ENCODE measurements around the gene TBXAS1. TPM values are rescaled to one million over a fixed set of nuclear protein-coding genes. Genes with fewer than 3 reads are reported as not detected.

TBXAS1 gene
- total and polyA plus RNA-seq, 5 experiments from 2014 or later = 0.41 to 2.7 (median 1.1) TPM

GRCh38 chr7:139884441-139884840 is 55.4 kb downstream of the TBXAS1 start:
- Mint-ChIP-seq H3K4me1 (peaks cover 0 to 54% (median 4%) of the 10 kb centered on the region in 4 donors), H3K27ac (no peak overlapping the region), H3K36me3 (peaks cover 0 to 10% (median 7%) of the 10 kb centered on the region in 3 donors), H3K4me3 (no peak overlapping the region), H3K9me3 (peaks cover 0 to 9% (median 0%) of the 10 kb centered on the region in 9 donors), H3K27me3 (peaks cover 0 to 13% (median 6%) of the 10 kb centered on the region in 5 donors)
- ATAC-seq (no peak), DNase-seq (no peak)
- POLR2A ChIA-PET = no interaction called here

- DNase-seq (no peak), ATAC-seq (no peak)
- no peak overlapping the region for H3K4me3 Mint-ChIP-seq
- POLR2A ChIA-PET = no interaction called here
- H3K27me3 Mint-ChIP-seq = peaks cover 0 to 9% (median 4%) of the 10 kb centered on the region in 5 donors
- H3K4me1 Mint-ChIP-seq = peaks cover 0 to 54% (median 4%) of the 10 kb centered on the region in 4 donors
- H3K27ac Mint-ChIP-seq = no peak overlapping the region
- H3K9me3 Mint-ChIP-seq = peaks cover 0 to 9% (median 0%) of the 10 kb centered on the region in 9 donors
- peaks cover 0 to 10% (median 7%) of the 10 kb centered on the region in 3 donors for H3K36me3 Mint-ChIP-seq
These were observed 56.4 kb downstream of the TBXAS1 start for GRCh38 chr7:139885511-139885910.

- DNase-seq = no peak
- POLR2A ChIA-PET = interaction anchor here (0.6 kb wide), 2 partner anchors 38 to 1355 kb away, joined by 3 read pairs; no protein-coding TSS in a partner anchor
- peak overlapping the region in 1 of 10 donors; percentile 49 for H3K27ac Mint-ChIP-seq
- peaks cover 0 to 9% (median 0%) of the 10 kb centered on the region in 9 donors for H3K9me3 Mint-ChIP-seq
- H3K4me1 Mint-ChIP-seq = peaks cover 0 to 54% (median 4%) of the 10 kb centered on the region in 4 donors
- peaks cover 0 to 10% (median 7%) of the 10 kb centered on the region in 3 donors for H3K36me3 Mint-ChIP-seq
- no peak for ATAC-seq
- H3K27me3 Mint-ChIP-seq = peaks cover 0 to 9% (median 4%) of the 10 kb centered on the region in 5 donors
- H3K4me3 Mint-ChIP-seq = no peak overlapping the region
These were observed 57.1 kb downstream of the TBXAS1 start for GRCh38 chr7:139886206-139886605.

GRCh38 chr7:139886899-139887298 is 57.8 kb downstream of the TBXAS1 start:
- Mint-ChIP-seq H3K4me3 (no peak overlapping the region), H3K27ac (no peak overlapping the region), H3K4me1 (peaks cover 0 to 48% (median 4%) of the 10 kb centered on the region in 4 donors), H3K36me3 (peaks cover 0 to 10% (median 7%) of the 10 kb centered on the region in 3 donors), H3K27me3 (peaks cover 0 to 9% (median 3%) of the 10 kb centered on the region in 5 donors), H3K9me3 (peaks cover 0 to 9% (median 0%) of the 10 kb centered on the region in 9 donors)
- ATAC-seq = no peak
- DNase-seq = no peak
- POLR2A ChIA-PET = interaction anchor here (0.6 kb wide), 2 partner anchors 37 to 1355 kb away, joined by 3 read pairs; no protein-coding TSS in a partner anchor

DNA sequence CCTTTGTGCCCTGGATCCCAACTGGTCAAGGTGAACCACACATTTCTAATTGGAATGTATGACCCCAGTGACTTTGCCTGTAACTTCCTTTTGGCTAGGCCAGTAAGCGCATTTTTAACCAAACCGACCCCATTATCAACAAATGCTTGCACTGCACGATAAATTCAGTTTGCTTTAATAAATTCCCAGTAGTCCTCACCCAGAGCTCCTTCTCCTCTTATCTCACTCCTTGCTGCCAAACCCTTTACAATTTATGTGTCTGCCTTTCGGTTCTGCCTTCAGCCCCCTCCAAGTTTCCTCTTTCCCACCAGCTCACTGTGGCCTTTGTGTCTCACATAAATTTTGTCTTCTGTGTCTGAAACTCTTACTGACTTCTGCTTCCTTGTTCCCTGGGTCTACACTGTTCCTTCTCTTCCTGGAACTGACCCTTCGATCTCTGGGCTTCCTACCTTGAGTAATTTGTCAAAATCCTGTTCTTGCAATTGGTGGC is 59.0 kb downstream of the TBXAS1 start:
- H3K27ac Mint-ChIP-seq = peak overlapping the region in 2 of 10 donors; percentile 3 to 69
- H3K9me3 Mint-ChIP-seq = peaks cover 0 to 9% (median 0%) of the 10 kb centered on the region in 9 donors
- peaks cover 0 to 10% (median 7%) of the 10 kb centered on the region in 3 donors for H3K36me3 Mint-ChIP-seq
- ATAC-seq (no peak), DNase-seq (no peak)
- peaks cover 0 to 45% (median 4%) of the 10 kb centered on the region in 4 donors for H3K4me1 Mint-ChIP-seq
- no peak overlapping the region for H3K4me3 Mint-ChIP-seq
- H3K27me3 Mint-ChIP-seq = peaks cover 0 to 9% (median 0%) of the 10 kb centered on the region in 5 donors
- POLR2A ChIA-PET = no interaction called here

- peaks cover 0 to 10% (median 7%) of the 10 kb centered on the region in 3 donors for H3K36me3 Mint-ChIP-seq
- peaks cover 0 to 9% (median 0%) of the 10 kb centered on the region in 9 donors for H3K9me3 Mint-ChIP-seq
- H3K4me1 Mint-ChIP-seq = peaks cover 0 to 41% (median 4%) of the 10 kb centered on the region in 4 donors
- ATAC-seq (no peak), DNase-seq (no peak)
- no peak overlapping the region for H3K27ac Mint-ChIP-seq
- peaks cover 0 to 9% (median 2%) of the 10 kb centered on the region in 5 donors for H3K27me3 Mint-ChIP-seq
- H3K4me3 Mint-ChIP-seq = no peak overlapping the region
- POLR2A ChIA-PET = no interaction called here
These were observed 60.3 kb downstream of the TBXAS1 start for GRCh38 chr7:139889186-139889871.

DNA sequence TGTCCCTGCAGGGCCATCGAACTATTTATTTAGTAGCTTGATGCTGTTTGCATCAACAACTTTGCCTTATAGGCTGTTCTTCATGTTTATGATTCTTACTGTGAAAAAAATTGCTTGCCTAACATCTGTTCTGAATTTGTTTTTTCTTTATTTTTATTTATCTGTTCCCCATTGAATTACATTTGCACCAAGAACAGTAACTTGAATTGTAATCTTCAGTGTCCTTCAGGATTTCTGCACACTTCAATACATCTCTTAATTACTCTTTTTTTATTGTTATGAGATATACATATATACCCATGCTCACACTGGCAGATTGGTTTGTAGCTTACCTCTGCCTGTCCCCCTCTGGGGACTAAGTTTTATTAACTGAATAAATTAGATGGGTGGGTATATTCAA is 64.4 kb downstream of the TBXAS1 start:
- H3K27ac Mint-ChIP-seq = no peak overlapping the region
- DNase-seq = no peak
- POLR2A ChIA-PET = no interaction called here
- peaks cover 0 to 16% (median 3%) of the 10 kb centered on the region in 5 donors for H3K27me3 Mint-ChIP-seq
- no peak overlapping the region for H3K4me3 Mint-ChIP-seq
- H3K9me3 Mint-ChIP-seq = peaks cover 0 to 9% (median 0%) of the 10 kb centered on the region in 9 donors
- peaks cover 0 to 8% (median 7%) of the 10 kb centered on the region in 3 donors for H3K36me3 Mint-ChIP-seq
- H3K4me1 Mint-ChIP-seq = peaks cover 0 to 18% (median 2%) of the 10 kb centered on the region in 4 donors
- no peak for ATAC-seq

GRCh38 chr7:139893999-139894398 is 64.9 kb downstream of the TBXAS1 start:
- ATAC-seq (no peak), DNase-seq (no peak)
- Mint-ChIP-seq H3K27me3 (peaks cover 0 to 13% (median 3%) of the 10 kb centered on the region in 5 donors), H3K4me1 (peaks cover 0 to 19% (median 0%) of the 10 kb centered on the region in 4 donors), H3K4me3 (no peak overlapping the region), H3K36me3 (peaks cover 0 to 3% (median 3%) of the 10 kb centered on the region in 3 donors), H3K9me3 (peaks cover 0 to 6% (median 0%) of the 10 kb centered on the region in 9 donors), H3K27ac (no peak overlapping the region)
- POLR2A ChIA-PET = no interaction called here

DNA sequence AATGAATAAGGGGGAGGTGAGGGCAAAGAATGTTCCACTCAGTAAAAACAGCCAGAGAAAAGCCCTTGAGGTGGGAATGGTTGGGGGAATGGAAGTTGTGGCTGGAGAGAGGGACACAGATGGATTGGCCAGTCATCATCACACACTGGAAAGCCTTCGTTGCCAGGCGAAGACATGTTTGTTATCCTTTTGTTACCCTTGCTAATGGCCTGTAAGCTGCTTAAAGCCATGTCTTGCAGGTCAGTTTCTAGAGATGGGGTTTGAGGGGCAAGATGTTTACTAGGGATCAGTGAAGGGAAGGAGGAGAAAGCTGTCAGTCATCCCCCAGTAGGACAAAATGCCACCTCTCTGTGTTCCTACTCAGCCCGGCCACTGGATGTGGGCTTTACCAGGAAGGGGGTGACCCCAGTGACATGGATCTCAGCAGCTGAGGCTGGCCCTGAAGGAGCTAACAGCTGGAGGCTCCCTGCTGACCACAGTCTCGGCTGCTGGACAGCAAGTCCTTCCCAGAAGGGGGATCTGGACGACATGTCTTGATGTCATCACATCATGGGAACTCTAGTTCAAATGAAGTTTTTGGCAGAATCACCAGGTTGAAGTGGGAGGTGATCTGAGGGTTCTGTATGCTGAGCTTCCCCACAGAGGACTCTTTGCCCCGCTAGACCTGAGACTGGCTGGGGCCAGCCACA is 66.2 kb downstream of the TBXAS1 start:
- H3K4me3 Mint-ChIP-seq = no peak overlapping the region
- peaks cover 0 to 19% (median 0%) of the 10 kb centered on the region in 4 donors for H3K4me1 Mint-ChIP-seq
- peaks cover 0 to 13% (median 3%) of the 10 kb centered on the region in 5 donors for H3K27me3 Mint-ChIP-seq
- POLR2A ChIA-PET = no interaction called here
- peaks cover 0 to 2% (median 0%) of the 10 kb centered on the region in 9 donors for H3K9me3 Mint-ChIP-seq
- H3K27ac Mint-ChIP-seq = no peak overlapping the region
- DNase-seq (no peak), ATAC-seq (no peak)
- H3K36me3 Mint-ChIP-seq = no peaks in the 10 kb centered on the region

GRCh38 chr7:139896288-139896687 is 67.2 kb downstream of the TBXAS1 start:
- peak overlapping the region in 1 of 10 donors; percentile 30 for H3K27ac Mint-ChIP-seq
- H3K27me3 Mint-ChIP-seq = peaks cover 0 to 13% (median 3%) of the 10 kb centered on the region in 5 donors
- POLR2A ChIA-PET = no interaction called here
- no peak for DNase-seq
- H3K4me1 Mint-ChIP-seq = peaks cover 0 to 27% (median 0%) of the 10 kb centered on the region in 4 donors
- H3K4me3 Mint-ChIP-seq = no peak overlapping the region
- ATAC-seq = no peak
- no peaks in the 10 kb centered on the region for H3K36me3 Mint-ChIP-seq
- H3K9me3 Mint-ChIP-seq = peaks cover 0 to 2% (median 0%) of the 10 kb centered on the region in 9 donors

DNA sequence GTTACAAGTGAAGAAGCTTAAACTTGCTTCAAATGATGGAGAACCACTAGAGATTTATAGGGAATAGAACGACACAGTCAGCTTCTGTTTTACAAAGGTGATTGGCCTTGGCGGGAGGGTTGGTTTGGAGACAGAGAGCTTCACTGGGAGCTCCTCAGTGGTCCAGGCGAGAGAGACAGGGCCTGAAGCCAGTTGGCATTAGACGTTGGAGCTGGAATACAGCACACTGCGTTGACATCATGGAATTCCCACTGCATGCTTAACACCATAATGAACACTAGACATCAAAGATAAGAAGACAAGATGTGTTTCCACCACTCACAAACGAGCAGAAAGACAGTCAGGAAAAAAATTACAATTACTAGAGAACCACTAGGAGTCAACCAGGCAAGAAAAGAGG is 67.8 kb downstream of the TBXAS1 start:
- peaks cover 0 to 27% (median 0%) of the 10 kb centered on the region in 4 donors for H3K4me1 Mint-ChIP-seq
- no peaks in the 10 kb centered on the region for H3K36me3 Mint-ChIP-seq
- ATAC-seq = no peak
- no peak overlapping the region for H3K27ac Mint-ChIP-seq
- H3K27me3 Mint-ChIP-seq = peaks cover 0 to 13% (median 3%) of the 10 kb centered on the region in 5 donors
- peaks cover 0 to 2% (median 0%) of the 10 kb centered on the region in 9 donors for H3K9me3 Mint-ChIP-seq
- no peak overlapping the region for H3K4me3 Mint-ChIP-seq
- DNase-seq = no peak
- POLR2A ChIA-PET = no interaction called here

DNA sequence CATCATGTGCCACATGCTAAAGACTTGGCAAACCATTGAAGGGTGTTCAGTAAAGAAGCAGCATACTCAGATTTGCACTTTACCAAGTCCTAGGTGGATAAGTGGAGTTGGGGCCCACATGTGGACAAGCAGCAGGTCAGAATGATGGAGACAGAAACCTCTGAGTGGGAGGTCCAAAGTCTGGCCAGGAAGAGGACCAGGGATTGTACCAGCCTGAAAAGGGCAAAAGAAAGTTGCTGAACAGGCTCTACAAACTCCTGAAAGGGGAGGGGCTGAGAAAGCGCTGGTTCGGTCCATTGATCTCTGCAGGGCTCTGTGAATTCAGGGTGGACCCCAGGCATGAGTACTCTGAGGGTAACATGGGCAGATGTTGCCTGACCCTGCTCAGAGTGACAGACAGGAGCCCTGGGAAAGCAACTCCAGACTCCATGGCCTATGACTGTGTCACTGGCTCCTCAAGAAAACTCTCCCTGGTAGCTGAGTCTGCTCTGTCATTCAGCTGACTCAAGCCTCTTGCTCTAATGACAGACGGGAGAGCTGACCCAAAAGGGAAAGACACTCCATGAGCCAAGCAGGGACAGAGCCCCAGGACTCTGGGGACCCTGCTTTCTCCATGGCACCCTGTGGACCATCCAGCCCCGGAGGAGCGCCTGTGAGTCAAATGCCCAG is 68.5 kb downstream of the TBXAS1 start:
- DNase-seq (no peak), ATAC-seq (no peak)
- Mint-ChIP-seq H3K4me1 (peaks cover 0 to 34% (median 0%) of the 10 kb centered on the region in 4 donors), H3K36me3 (no peaks in the 10 kb centered on the region), H3K27ac (no peak overlapping the region), H3K4me3 (no peak overlapping the region), H3K27me3 (peaks cover 0 to 13% (median 3%) of the 10 kb centered on the region in 5 donors), H3K9me3 (peaks cover 0 to 9% (median 4%) of the 10 kb centered on the region in 9 donors)
- POLR2A ChIA-PET = no interaction called here
